Parathyroid adenoma (tissue), 2 donors: ENCODE results near the gene MAD1L1.

Source experiments
- H2AFZ ChIP-seq: fragments of 300-600 bp; sonication (generic); one replicate; pipeline ENCODE4 v1.7.0; 2017; ENCODE audit warnings: antibody characterized with exemption, mild to moderate bottlenecking
- H3K27ac ChIP-seq: fragments of 300-600 bp; sonication (generic); one replicate; pipeline ENCODE4 v1.7.0; 2017
- H3K27me3 ChIP-seq: fragments of 300-600 bp; sonication (generic); one replicate; pipeline ENCODE4 v1.7.0; 2017; ENCODE audit warnings: low read length; ENCODE audit not compliant: control insufficient read depth, insufficient read depth
- H3K36me3 ChIP-seq: fragments of 300-600 bp; sonication (generic); one replicate; pipeline ENCODE4 v1.7.0; 2017; ENCODE audit warnings: low read length; ENCODE audit not compliant: control insufficient read depth, insufficient read depth
- H3K4me1 ChIP-seq: fragments of 300-600 bp; sonication (generic); one replicate; pipeline ENCODE4 v1.7.0; 2017; ENCODE audit warnings: control low read depth
- H3K4me2 ChIP-seq: fragments of 300-600 bp; sonication (generic); one replicate; pipeline ENCODE4 v1.7.0; 2017; ENCODE audit warnings: low read length
- H3K4me3 ChIP-seq: fragments of 300-600 bp; sonication (generic); one replicate; pipeline ENCODE4 v1.7.0; 2017; ENCODE audit warnings: low read depth, low read length
- H3K79me2 ChIP-seq: fragments of 300-600 bp; sonication (generic); one replicate; pipeline ENCODE4 v1.7.0; 2017; ENCODE audit warnings: control low read depth
- H3K9ac ChIP-seq: fragments of 300-600 bp; sonication (generic); one replicate; pipeline ENCODE4 v1.7.0; 2017; ENCODE audit warnings: mild to moderate bottlenecking
- H3K9me3 ChIP-seq: fragments of 300-600 bp; sonication (generic); one replicate; pipeline ENCODE4 v1.7.0; 2017; ENCODE audit warnings: low read length; ENCODE audit not compliant: control insufficient read depth
- TF ChIP-seq, protein P1 (sequence below): fragments of 300-600 bp; sonication (generic); IDR thresholded peaks from one replicate; pipeline ENCODE4 v1.7.0; 2017; ENCODE audit warnings: antibody characterized with exemption, mild to moderate bottlenecking
- donor health status: primary hyperparathyroidism.

Gene MAD1L1

DNA sequence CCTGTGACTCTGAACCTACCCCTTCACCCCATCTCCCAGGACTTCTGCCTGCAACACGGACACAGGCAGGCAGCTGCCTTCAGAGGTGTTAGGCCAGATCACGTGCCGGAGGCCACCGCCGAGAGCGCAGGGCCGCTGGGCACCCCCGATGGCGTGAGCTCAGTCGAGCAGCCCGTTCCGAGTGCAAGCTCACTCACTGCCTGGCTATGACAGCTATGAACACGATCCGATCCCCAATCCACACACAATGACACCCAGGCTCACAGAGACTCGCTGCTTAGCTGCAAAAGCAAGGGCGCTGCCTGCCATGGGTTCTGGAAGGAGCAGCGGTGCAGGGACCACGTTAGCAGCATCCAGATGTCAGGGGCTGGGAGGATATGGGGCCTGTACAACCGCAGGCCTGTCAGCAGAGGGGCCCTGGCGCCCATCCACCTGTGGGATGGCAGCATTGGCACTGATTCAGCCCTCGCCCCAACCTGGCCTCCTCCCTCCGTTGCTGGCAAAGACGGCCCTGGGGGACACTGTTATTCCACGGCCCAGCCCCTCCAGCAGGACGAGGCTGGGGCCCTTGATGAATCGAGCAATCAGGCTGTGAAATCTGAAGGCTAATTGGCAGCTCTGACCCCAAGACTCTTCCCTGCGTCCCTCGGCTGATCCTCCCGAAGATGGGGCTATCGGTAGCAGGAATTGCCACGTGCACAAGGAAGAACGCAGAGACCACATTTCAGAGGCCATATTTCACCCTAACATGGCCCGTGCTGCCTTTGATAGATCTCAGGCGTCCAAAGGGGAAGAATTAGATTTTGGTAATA is 332.6 kb downstream of the MAD1L1 start:
- no peak overlapping the region for H3K27ac ChIP-seq
- no peaks in the 10 kb centered on the region for H3K36me3 ChIP-seq
- TF ChIP-seq, protein P1, sequence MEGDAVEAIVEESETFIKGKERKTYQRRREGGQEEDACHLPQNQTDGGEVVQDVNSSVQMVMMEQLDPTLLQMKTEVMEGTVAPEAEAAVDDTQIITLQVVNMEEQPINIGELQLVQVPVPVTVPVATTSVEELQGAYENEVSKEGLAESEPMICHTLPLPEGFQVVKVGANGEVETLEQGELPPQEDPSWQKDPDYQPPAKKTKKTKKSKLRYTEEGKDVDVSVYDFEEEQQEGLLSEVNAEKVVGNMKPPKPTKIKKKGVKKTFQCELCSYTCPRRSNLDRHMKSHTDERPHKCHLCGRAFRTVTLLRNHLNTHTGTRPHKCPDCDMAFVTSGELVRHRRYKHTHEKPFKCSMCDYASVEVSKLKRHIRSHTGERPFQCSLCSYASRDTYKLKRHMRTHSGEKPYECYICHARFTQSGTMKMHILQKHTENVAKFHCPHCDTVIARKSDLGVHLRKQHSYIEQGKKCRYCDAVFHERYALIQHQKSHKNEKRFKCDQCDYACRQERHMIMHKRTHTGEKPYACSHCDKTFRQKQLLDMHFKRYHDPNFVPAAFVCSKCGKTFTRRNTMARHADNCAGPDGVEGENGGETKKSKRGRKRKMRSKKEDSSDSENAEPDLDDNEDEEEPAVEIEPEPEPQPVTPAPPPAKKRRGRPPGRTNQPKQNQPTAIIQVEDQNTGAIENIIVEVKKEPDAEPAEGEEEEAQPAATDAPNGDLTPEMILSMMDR = no peak
- H3K27me3 ChIP-seq = no peaks in the 10 kb centered on the region
- no peak overlapping the region for H3K4me3 ChIP-seq
- no peaks in the 10 kb centered on the region for H3K79me2 ChIP-seq
- no peaks in the 10 kb centered on the region for H3K4me1 ChIP-seq
- H3K9me3 ChIP-seq = no peaks in the 10 kb centered on the region
- no peak overlapping the region for H3K4me2 ChIP-seq
- H3K9ac ChIP-seq = no peak overlapping the region
- no peak overlapping the region for H2AFZ ChIP-seq

DNA sequence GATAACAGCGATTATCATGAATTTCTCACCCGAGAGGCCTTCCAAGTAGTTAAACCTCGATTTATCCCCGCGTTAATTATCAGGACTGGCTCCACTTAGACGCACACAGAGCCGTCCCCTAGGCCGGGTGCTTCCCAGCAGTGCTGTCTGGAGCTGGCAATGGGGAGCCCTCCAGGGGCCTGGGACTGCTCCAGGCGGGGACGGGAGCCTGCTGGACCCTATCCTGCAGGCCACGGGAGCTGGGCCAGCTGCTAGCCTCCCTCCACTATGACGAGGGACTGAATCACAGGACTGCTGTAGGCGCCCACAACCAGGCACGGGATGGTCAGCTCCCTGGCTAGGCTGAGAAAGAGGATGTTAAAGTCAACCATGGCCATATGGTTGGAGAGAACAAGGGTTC is 333.5 kb downstream of the MAD1L1 start:
- Histone ChIP-seq H3K4me1 (no peaks in the 10 kb centered on the region), H3K36me3 (no peaks in the 10 kb centered on the region)

DNA sequence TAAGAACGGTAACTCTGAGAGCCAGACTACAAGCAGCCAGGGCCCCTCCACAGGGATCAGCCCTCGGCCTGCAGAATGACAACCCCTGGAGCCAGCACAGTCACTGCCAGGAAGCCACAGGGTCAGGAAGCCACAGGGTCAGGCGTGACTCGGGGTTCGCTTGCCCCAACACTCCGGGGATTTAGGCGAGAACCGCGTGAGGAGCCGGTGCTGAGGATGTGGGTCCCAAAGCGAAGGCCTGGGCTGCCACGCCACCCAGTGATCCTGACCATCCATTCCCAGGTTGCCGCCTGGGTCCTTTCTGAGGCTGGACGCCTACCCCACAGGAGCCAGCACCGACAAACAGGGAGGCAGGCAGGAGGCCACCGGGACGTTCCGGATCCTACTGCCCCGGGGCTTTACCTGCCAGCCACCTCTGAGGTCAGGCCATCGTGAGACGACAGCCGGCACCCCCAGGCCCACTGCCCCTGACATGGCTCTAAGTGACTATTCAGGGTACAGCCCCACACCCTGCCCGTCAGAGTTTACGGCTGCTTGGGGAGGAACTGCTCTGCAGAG is 334.0 kb downstream of the MAD1L1 start:
- H3K27ac ChIP-seq = no peak overlapping the region
- no peaks in the 10 kb centered on the region for H3K4me1 ChIP-seq
- no peak overlapping the region for H2AFZ ChIP-seq
- TF ChIP-seq, protein P1 = no peak
- H3K9me3 ChIP-seq = no peaks in the 10 kb centered on the region
- H3K79me2 ChIP-seq = no peaks in the 10 kb centered on the region
- no peak overlapping the region for H3K4me3 ChIP-seq
- no peaks in the 10 kb centered on the region for H3K36me3 ChIP-seq
- H3K9ac ChIP-seq = no peak overlapping the region
- H3K27me3 ChIP-seq = no peaks in the 10 kb centered on the region
- H3K4me2 ChIP-seq = no peak overlapping the region

More for the DNA sequence above, 333.5 kb downstream of the MAD1L1 start:
- H3K79me2 ChIP-seq = no peaks in the 10 kb centered on the region
- no peaks in the 10 kb centered on the region for H3K27me3 ChIP-seq
- no peak overlapping the region for H3K9ac ChIP-seq
- TF ChIP-seq, protein P1 = no peak
- H3K4me3 ChIP-seq = no peak overlapping the region
- no peak overlapping the region for H2AFZ ChIP-seq
- no peak overlapping the region for H3K4me2 ChIP-seq
- H3K27ac ChIP-seq = no peak overlapping the region
- H3K9me3 ChIP-seq = no peaks in the 10 kb centered on the region

DNA sequence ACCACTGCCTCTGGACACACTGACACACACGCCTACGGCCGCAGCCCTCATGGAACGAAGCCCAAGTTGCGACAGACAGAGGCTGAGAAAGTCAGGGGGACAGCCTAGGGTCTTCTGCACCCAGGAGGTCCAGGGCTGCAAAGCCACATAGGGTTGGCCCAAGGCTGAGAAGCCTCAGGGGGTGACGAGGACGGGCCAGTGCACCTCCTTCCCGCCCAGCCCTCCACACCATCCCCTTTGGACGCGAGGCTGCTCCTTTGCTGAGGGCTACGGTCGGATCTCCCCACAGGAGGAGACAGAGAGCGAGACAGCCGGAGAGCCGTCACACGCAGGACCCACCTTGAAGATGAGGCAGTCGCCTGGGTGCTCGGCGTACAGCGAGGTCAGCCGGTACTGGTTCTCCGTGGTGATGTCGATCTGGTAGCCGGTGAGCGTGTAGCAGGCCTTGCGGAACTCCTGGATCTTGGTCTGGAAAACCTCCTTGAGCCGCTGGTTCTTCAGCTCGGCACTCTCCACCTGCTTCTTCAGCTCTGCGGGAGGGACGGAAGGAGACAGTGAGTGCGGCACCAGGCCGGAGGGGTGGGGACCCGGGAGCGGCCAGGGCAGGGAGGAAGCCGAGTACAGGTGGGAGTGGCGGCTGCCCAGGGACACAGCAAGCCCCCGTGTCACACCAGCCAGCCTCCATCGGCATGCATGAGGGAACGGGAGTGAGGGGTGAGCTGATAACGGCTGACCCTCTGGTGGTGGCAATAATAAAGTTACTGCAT is 334.7 kb downstream of the MAD1L1 start:
- H3K9me3 ChIP-seq = no peaks in the 10 kb centered on the region
- H3K27ac ChIP-seq = no peak overlapping the region
- H3K9ac ChIP-seq = no peak overlapping the region
- no peak overlapping the region for H3K4me2 ChIP-seq
- no peaks in the 10 kb centered on the region for H3K36me3 ChIP-seq
- no peaks in the 10 kb centered on the region for H3K4me1 ChIP-seq
- H2AFZ ChIP-seq = no peak overlapping the region
- H3K79me2 ChIP-seq = no peaks in the 10 kb centered on the region
- TF ChIP-seq, protein P1 = no peak
- no peak overlapping the region for H3K4me3 ChIP-seq
- H3K27me3 ChIP-seq = no peaks in the 10 kb centered on the region
